Prostate gland (tissue), 2 donors: ENCODE measurements around the gene ZSCAN25.

ENCODE experiments used
- POLR2A ChIP-seq: fragments of 450-650 bp; IDR thresholded peaks from one replicate; pipeline ENCODE4 v1.6.1; 2016; ENCODE audit warnings: antibody characterized with exemption, mild to moderate bottlenecking
- TF ChIP-seq, protein P1 (sequence below), 4 experiments: fragments of 200-600 bp in 2 of 4; fragments of 450-650 bp in 2 of 4; sonication (generic) in 2 of 4; IDR thresholded peaks; 1 replicate in 3 of 4; 2 replicates in 1 of 4; pipeline ENCODE4 v1.5.1; 2016 to 2019; ENCODE audit warnings: antibody characterized with exemption in 4 of 4, mild to moderate bottlenecking in 2 of 4, moderate library complexity in 2 of 4

DNA sequence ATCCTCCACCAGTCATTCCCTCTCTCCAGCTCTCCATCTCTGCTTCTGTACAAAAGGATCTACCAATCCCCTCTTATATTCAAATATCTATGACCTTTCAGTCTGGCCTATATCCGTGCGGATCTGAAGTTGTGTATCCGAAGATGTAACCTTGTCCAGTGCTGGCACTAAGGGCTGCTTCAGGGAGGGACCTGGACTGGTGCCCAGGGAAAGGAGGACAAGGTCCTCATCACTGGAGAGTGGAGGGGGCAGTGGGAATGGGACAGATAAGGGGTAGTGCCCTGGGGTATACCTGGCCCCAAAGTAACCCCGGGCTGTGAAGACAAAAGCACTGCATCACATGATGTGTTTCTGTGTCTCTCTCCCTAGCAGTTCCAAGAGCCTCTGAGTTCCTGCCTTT, 16.9 kb upstream of the ZSCAN25 start:
- TF ChIP-seq, protein P1, sequence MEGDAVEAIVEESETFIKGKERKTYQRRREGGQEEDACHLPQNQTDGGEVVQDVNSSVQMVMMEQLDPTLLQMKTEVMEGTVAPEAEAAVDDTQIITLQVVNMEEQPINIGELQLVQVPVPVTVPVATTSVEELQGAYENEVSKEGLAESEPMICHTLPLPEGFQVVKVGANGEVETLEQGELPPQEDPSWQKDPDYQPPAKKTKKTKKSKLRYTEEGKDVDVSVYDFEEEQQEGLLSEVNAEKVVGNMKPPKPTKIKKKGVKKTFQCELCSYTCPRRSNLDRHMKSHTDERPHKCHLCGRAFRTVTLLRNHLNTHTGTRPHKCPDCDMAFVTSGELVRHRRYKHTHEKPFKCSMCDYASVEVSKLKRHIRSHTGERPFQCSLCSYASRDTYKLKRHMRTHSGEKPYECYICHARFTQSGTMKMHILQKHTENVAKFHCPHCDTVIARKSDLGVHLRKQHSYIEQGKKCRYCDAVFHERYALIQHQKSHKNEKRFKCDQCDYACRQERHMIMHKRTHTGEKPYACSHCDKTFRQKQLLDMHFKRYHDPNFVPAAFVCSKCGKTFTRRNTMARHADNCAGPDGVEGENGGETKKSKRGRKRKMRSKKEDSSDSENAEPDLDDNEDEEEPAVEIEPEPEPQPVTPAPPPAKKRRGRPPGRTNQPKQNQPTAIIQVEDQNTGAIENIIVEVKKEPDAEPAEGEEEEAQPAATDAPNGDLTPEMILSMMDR (IDR thresholded peaks at IDR 0.05), result no peak
- no peak for TF ChIP-seq POLR2A
